Transverse colon (tissue), 3 donors: ENCODE data around the gene ATP8A1.

Experiments used
- CTCF ChIP-seq, 5 experiments: fragments of 200-600 bp in 3 of 5; fragments of 450-650 bp in 2 of 5; sonication (generic) in 3 of 5; IDR thresholded peaks; 1 replicate in 2 of 5; 2 replicates in 3 of 5; pipeline ENCODE4 v1.5.1; 2016 to 2017; ENCODE audit warnings: antibody characterized with exemption in 5 of 5, inconsistent platforms in 3 of 5, mild to moderate bottlenecking in 2 of 5, moderate library complexity in 1 of 5
- POLR2A ChIP-seq: fragments of 450-650 bp; IDR thresholded peaks from one replicate; pipeline ENCODE4 v1.6.1; 2016; ENCODE audit warnings: antibody characterized with exemption, mild to moderate bottlenecking, moderate library complexity

GRCh38 chr4:42676066-42676951 lies 19.4 kb upstream of the ATP8A1 start:
- TF ChIP-seq CTCF (IDR thresholded peaks at IDR 0.05) (no peak), POLR2A (no peak)
